ENCODE data around the gene NHP2. TPM values are rescaled to one million over a fixed set of nuclear protein-coding genes. Genes with fewer than 3 reads are reported as not detected.

Gene NHP2
- total and polyA plus RNA-seq, 10 of the 15 experiments (the other 5 are each of a cell fraction or from before 2014, with no cell fraction given), result 39.2 to 513 (median 198) TPM

DNA sequence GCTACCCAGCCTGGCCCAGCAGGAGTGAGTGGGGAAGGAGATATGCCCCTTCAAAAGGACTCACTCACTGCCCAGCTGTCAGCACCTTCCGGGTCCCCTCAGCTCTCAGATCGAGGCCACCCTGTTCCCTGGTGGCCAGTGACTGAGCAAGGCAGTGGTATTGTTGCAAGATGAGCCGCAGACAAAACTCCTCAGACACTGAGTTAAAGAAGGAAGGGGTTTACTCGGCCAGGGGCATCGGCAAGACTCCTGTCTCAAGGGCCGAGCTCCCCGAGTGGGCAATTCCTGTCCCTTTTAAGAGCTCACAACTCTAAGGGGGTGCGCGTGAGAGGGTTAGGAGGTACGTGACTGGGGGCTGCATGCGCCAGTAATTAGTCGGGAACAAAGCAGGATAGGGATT is 50.1 kb downstream of the NHP2 start:
- DNase-seq (ENCODE audit: low read depth, low spot score), result no peak
- no peak for ATAC-seq
- BruUV-seq (replicated peaks), result no TSS peak
- SMC1A ChIA-PET (ENCODE audit: uncharacterized antibody, unreplicated experiment), result no interaction called here
- intact Hi-C loops (cut with micrococcal nuclease; ENCODE audit: unreplicated experiment), result no loop called here
- peaks cover 11% of the 10 kb centered on the region for H3K4me1 ChIP-seq (ENCODE audit: control insufficient read depth, insufficient read depth, low read length)
- H3K4me3 ChIP-seq, result no peak overlapping the region
- RAD21 ChIA-PET (ENCODE audit: unreplicated experiment), result no interaction called here
- no peak for FAIRE-seq
- H3K27ac ChIP-seq (ENCODE audit: control insufficient read depth, insufficient read depth), result no peak overlapping the region
- CTCF ChIA-PET, result interaction anchor here (1.1 kb wide), 3 partner anchors 9 to 26 kb away, joined by 3 to 4 read pairs (median 4); no protein-coding TSS in a partner anchor
- POLR2A ChIA-PET, result no interaction called here
- no peaks in the 10 kb centered on the region for H4K20me1 ChIP-seq (ENCODE audit: control insufficient read depth, insufficient read depth)
- in situ Hi-C loops (cut with MboI), result no loop called here
- 64% methylated on average over 12 of the region's 12 CpGs for WGBS (ENCODE audit: insufficient coverage, insufficient replicate concordance, low lambda C conversion rate, missing lambda C conversion rate)
- H3K9ac ChIP-seq (ENCODE audit: control insufficient read depth, insufficient read depth, low read length), result no peak overlapping the region
- H3K36me3 ChIP-seq (ENCODE audit: control insufficient read depth in 2 of 2, insufficient read depth in 2 of 2, low read length in 1 of 2), result no peaks in the 10 kb centered on the region
- H3K79me2 ChIP-seq (ENCODE audit: control insufficient read depth, insufficient read depth, low read length), result no peaks in the 10 kb centered on the region
- no peak overlapping the region for H2AFZ ChIP-seq (ENCODE audit: control insufficient read depth, low read depth, low read length)
- no peaks in the 10 kb centered on the region for H3K9me3 ChIP-seq (replicated peaks; ENCODE audit: control insufficient read depth, insufficient read depth, low read length)
- TF ChIP-seq ZNF207 (IDR thresholded peaks at IDR 0.05; ENCODE audit: borderline replicate concordance), result no peak
- TF ChIP-seq RUNX3 (IDR thresholded peaks at IDR 0.05; ENCODE audit: low read length), result no peak
- TF ChIP-seq, protein P1, sequence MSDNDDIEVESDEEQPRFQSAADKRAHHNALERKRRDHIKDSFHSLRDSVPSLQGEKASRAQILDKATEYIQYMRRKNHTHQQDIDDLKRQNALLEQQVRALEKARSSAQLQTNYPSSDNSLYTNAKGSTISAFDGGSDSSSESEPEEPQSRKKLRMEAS (IDR thresholded peaks at IDR 0.05; ENCODE audit: low read depth, low read length), result no peak
- TF ChIP-seq NR2C1 (IDR thresholded peaks at IDR 0.05), result no peak
- TF ChIP-seq ATF7 (IDR thresholded peaks at IDR 0.05; ENCODE audit: low read depth), result no peak
- TF ChIP-seq, protein P2, sequence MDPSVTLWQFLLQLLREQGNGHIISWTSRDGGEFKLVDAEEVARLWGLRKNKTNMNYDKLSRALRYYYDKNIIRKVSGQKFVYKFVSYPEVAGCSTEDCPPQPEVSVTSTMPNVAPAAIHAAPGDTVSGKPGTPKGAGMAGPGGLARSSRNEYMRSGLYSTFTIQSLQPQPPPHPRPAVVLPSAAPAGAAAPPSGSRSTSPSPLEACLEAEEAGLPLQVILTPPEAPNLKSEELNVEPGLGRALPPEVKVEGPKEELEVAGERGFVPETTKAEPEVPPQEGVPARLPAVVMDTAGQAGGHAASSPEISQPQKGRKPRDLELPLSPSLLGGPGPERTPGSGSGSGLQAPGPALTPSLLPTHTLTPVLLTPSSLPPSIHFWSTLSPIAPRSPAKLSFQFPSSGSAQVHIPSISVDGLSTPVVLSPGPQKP (IDR thresholded peaks at IDR 0.05; ENCODE audit: low read depth, low read length), result no peak
- TF ChIP-seq FOXK2 (IDR thresholded peaks at IDR 0.05), result no peak
- TF ChIP-seq IKZF1 (conservative IDR thresholded peaks at IDR 0.05), result no peak
- TF ChIP-seq PAX5 (IDR thresholded peaks at IDR 0.05; ENCODE audit: borderline replicate concordance, low read depth, low read length), result no peak
- TF ChIP-seq, protein P3, sequence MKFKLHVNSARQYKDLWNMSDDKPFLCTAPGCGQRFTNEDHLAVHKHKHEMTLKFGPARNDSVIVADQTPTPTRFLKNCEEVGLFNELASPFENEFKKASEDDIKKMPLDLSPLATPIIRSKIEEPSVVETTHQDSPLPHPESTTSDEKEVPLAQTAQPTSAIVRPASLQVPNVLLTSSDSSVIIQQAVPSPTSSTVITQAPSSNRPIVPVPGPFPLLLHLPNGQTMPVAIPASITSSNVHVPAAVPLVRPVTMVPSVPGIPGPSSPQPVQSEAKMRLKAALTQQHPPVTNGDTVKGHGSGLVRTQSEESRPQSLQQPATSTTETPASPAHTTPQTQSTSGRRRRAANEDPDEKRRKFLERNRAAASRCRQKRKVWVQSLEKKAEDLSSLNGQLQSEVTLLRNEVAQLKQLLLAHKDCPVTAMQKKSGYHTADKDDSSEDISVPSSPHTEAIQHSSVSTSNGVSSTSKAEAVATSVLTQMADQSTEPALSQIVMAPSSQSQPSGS (IDR thresholded peaks at IDR 0.05; ENCODE audit: low read length), result no peak
- TF ChIP-seq BACH1 (IDR thresholded peaks at IDR 0.05; ENCODE audit: borderline replicate concordance), result no peak
- no peak for TF ChIP-seq KDM1A (IDR thresholded peaks at IDR 0.05; ENCODE audit: borderline replicate concordance)
- TF ChIP-seq KAT2A (conservative IDR thresholded peaks at IDR 0.05; ENCODE audit: control insufficient read depth, low read depth, low read length), result no peak
- no peak for TF ChIP-seq RCOR1 (conservative IDR thresholded peaks at IDR 0.05; ENCODE audit: low read depth, low read length)
- H3K27me3 ChIP-seq (replicated peaks in 1 of 2; ENCODE audit: control insufficient read depth in 2 of 2, insufficient read depth in 2 of 2, low read length in 1 of 2), result no peaks in the 10 kb centered on the region
- no peak overlapping the region for H3K4me2 ChIP-seq (ENCODE audit: control insufficient read depth, insufficient read depth)

Other genes starting within 250 kb of the NHP2 start
- gene PROP1, start 157.6 kb downstream of the NHP2 start, total RNA-seq (2014; rRNA removed), result not detected in 2 replicates
- gene PROP1, start 157.6 kb downstream of the NHP2 start, total RNA-seq (2014; rRNA removed; fragmentation: Illumina TruSeq; extraction: Trizol), result not detected in 2 replicates
- not detected in 2 replicates for gene PROP1, start 157.6 kb downstream of the NHP2 start, total RNA-seq (2021)
- not detected in 2 replicates for gene PROP1, start 157.6 kb downstream of the NHP2 start, polyA plus RNA-seq (2011; rRNA removed)
- not detected in 2 replicates for gene PROP1, start 157.6 kb downstream of the NHP2 start, polyA plus RNA-seq (2014; fragmentation: Illumina TruSeq; extraction: Trizol)
- gene PROP1, start 157.6 kb downstream of the NHP2 start, polyA plus RNA-seq (2014; fragmentation: Nextera tagmentation; extraction: Ambion mirVana), result not detected
- not detected in 2 replicates for gene PROP1, start 157.6 kb downstream of the NHP2 start, polyA plus RNA-seq (2014; rRNA removed)
- not detected for gene PROP1, start 157.6 kb downstream of the NHP2 start, polyA plus RNA-seq (2016; fragmentation: Nextera tagmentation; extraction: Ambion mirVana)
- 10.0 and 10.2 TPM in 2 replicates for gene N4BP3, start 40.4 kb downstream of the NHP2 start, total RNA-seq (2014; rRNA removed)
- gene N4BP3, start 40.4 kb downstream of the NHP2 start, total RNA-seq (2014; rRNA removed; fragmentation: Illumina TruSeq; extraction: Trizol), result 3.9 and 4.0 TPM in 2 replicates
- gene N4BP3, start 40.4 kb downstream of the NHP2 start, total RNA-seq (2021), result 11.4 and 13.0 TPM in 2 replicates
- 4.6 and 8.3 TPM in 2 replicates for gene N4BP3, start 40.4 kb downstream of the NHP2 start, polyA plus RNA-seq (2011; rRNA removed)
- 1.3 and 2.5 TPM in 2 replicates for gene N4BP3, start 40.4 kb downstream of the NHP2 start, polyA plus RNA-seq (2014; fragmentation: Illumina TruSeq; extraction: Trizol)
- under 1 TPM; 0.06 to 0.27 TPM for gene N4BP3, start 40.4 kb downstream of the NHP2 start, polyA plus RNA-seq (2014; fragmentation: Nextera tagmentation; extraction: Ambion mirVana)
- gene N4BP3, start 40.4 kb downstream of the NHP2 start, polyA plus RNA-seq (2014; rRNA removed), result 9.3 and 10.3 TPM in 2 replicates
- 1 to 10 TPM; 3.7 to 4.6 TPM for gene N4BP3, start 40.4 kb downstream of the NHP2 start, polyA plus RNA-seq (2016; fragmentation: Nextera tagmentation; extraction: Ambion mirVana)
- 25.8 and 27.6 TPM in 2 replicates for gene RMND5B, start 22.9 kb downstream of the NHP2 start, total RNA-seq (2014; rRNA removed)
- 16.7 and 16.8 TPM in 2 replicates for gene RMND5B, start 22.9 kb downstream of the NHP2 start, total RNA-seq (2014; rRNA removed; fragmentation: Illumina TruSeq; extraction: Trizol)
- 37.5 and 39.6 TPM in 2 replicates for gene RMND5B, start 22.9 kb downstream of the NHP2 start, total RNA-seq (2021)
- 20.0 and 34.3 TPM in 2 replicates for gene RMND5B, start 22.9 kb downstream of the NHP2 start, polyA plus RNA-seq (2011; rRNA removed)
- 11.2 and 19.0 TPM in 2 replicates for gene RMND5B, start 22.9 kb downstream of the NHP2 start, polyA plus RNA-seq (2014; fragmentation: Illumina TruSeq; extraction: Trizol)
- gene RMND5B, start 22.9 kb downstream of the NHP2 start, polyA plus RNA-seq (2014; fragmentation: Nextera tagmentation; extraction: Ambion mirVana), result 1 to 10 TPM; 1.6 to 4.0 TPM
- 36.2 and 39.5 TPM in 2 replicates for gene RMND5B, start 22.9 kb downstream of the NHP2 start, polyA plus RNA-seq (2014; rRNA removed)
- 10 to 100 TPM; 50.4 to 50.7 TPM for gene RMND5B, start 22.9 kb downstream of the NHP2 start, polyA plus RNA-seq (2016; fragmentation: Nextera tagmentation; extraction: Ambion mirVana)
- not detected in 2 replicates for gene GMCL2, start 33.5 kb upstream of the NHP2 start, total RNA-seq (2014; rRNA removed)
- gene GMCL2, start 33.5 kb upstream of the NHP2 start, total RNA-seq (2014; rRNA removed; fragmentation: Illumina TruSeq; extraction: Trizol), result not detected in 2 replicates
- gene GMCL2, start 33.5 kb upstream of the NHP2 start, total RNA-seq (2021), result not detected in 2 replicates
- 0.04 TPM in 1 of 2 replicates, not detected in the other for gene GMCL2, start 33.5 kb upstream of the NHP2 start, polyA plus RNA-seq (2011; rRNA removed)
- gene GMCL2, start 33.5 kb upstream of the NHP2 start, polyA plus RNA-seq (2014; fragmentation: Illumina TruSeq; extraction: Trizol), result not detected in 2 replicates
- not detected for gene GMCL2, start 33.5 kb upstream of the NHP2 start, polyA plus RNA-seq (2014; fragmentation: Nextera tagmentation; extraction: Ambion mirVana)
- gene GMCL2, start 33.5 kb upstream of the NHP2 start, polyA plus RNA-seq (2014; rRNA removed), result not detected in 2 replicates
- gene GMCL2, start 33.5 kb upstream of the NHP2 start, polyA plus RNA-seq (2016; fragmentation: Nextera tagmentation; extraction: Ambion mirVana), result under 1 TPM in 1 of 2 experiments, not detected in 1; 0.07 TPM
- 120 and 134 TPM in 2 replicates for gene HNRNPAB, start 50.6 kb upstream of the NHP2 start, total RNA-seq (2014; rRNA removed)
- 167 and 175 TPM in 2 replicates for gene HNRNPAB, start 50.6 kb upstream of the NHP2 start, total RNA-seq (2014; rRNA removed; fragmentation: Illumina TruSeq; extraction: Trizol)
- gene HNRNPAB, start 50.6 kb upstream of the NHP2 start, total RNA-seq (2021), result 311 and 330 TPM in 2 replicates
- 193 and 198 TPM in 2 replicates for gene HNRNPAB, start 50.6 kb upstream of the NHP2 start, polyA plus RNA-seq (2011; rRNA removed)
- gene HNRNPAB, start 50.6 kb upstream of the NHP2 start, polyA plus RNA-seq (2014; fragmentation: Illumina TruSeq; extraction: Trizol), result 262 and 268 TPM in 2 replicates
- gene HNRNPAB, start 50.6 kb upstream of the NHP2 start, polyA plus RNA-seq (2014; fragmentation: Nextera tagmentation; extraction: Ambion mirVana), result 10 to 100 TPM; 42.3 to 77.6 TPM
- 299 and 332 TPM in 2 replicates for gene HNRNPAB, start 50.6 kb upstream of the NHP2 start, polyA plus RNA-seq (2014; rRNA removed)
- gene HNRNPAB, start 50.6 kb upstream of the NHP2 start, polyA plus RNA-seq (2016; fragmentation: Nextera tagmentation; extraction: Ambion mirVana), result 100 to 1,000 TPM; 269 to 302 TPM
- 25.2 and 26.6 TPM in 2 replicates for gene PHYKPL, start 78.9 kb upstream of the NHP2 start, total RNA-seq (2014; rRNA removed)
- 23.3 and 23.5 TPM in 2 replicates for gene PHYKPL, start 78.9 kb upstream of the NHP2 start, total RNA-seq (2014; rRNA removed; fragmentation: Illumina TruSeq; extraction: Trizol)
- gene PHYKPL, start 78.9 kb upstream of the NHP2 start, total RNA-seq (2021), result 36.1 and 45.1 TPM in 2 replicates
- 39.9 and 53.9 TPM in 2 replicates for gene PHYKPL, start 78.9 kb upstream of the NHP2 start, polyA plus RNA-seq (2011; rRNA removed)
- gene PHYKPL, start 78.9 kb upstream of the NHP2 start, polyA plus RNA-seq (2014; fragmentation: Illumina TruSeq; extraction: Trizol), result 17.3 and 22.9 TPM in 2 replicates
- gene PHYKPL, start 78.9 kb upstream of the NHP2 start, polyA plus RNA-seq (2014; fragmentation: Nextera tagmentation; extraction: Ambion mirVana), result 1 to 10 TPM; 4.5 to 7.9 TPM
- 40.6 and 42.3 TPM in 2 replicates for gene PHYKPL, start 78.9 kb upstream of the NHP2 start, polyA plus RNA-seq (2014; rRNA removed)
- gene PHYKPL, start 78.9 kb upstream of the NHP2 start, polyA plus RNA-seq (2016; fragmentation: Nextera tagmentation; extraction: Ambion mirVana), result 10 to 100 TPM; 26.0 to 29.0 TPM